Thyroid gland (tissue), 4 donors: Measurements from ENCODE around the gene ST6GALNAC6. TPM values are rescaled to one million over a fixed set of nuclear protein-coding genes. Genes with fewer than 3 reads are reported as not detected.
"Not testable (repeated sequence)": the region's sequence is repeated elsewhere in the genome, so short reads cannot be mapped to it uniquely, and the experiment has no call there.

ENCODE experiments used
- DNase-seq, 2 donors: peaks; one replicate each; pipeline ENCODE4 v3.0.0-alpha.2; 2019
- H3K27ac ChIP-seq, 3 donors: fragments of 200-600 bp; sonication (generic); 1 replicate in 2 of 3; 2 replicates in 1 of 3; pipeline ENCODE4 v1.5.1; 2016 to 2019; ENCODE audit warnings: mild to moderate bottlenecking in 1 of 3, moderate library complexity in 1 of 3
- H3K27me3 ChIP-seq: fragments of 200-600 bp; sonication (generic); one replicate; pipeline ENCODE4 v1.5.1; 2019
- H3K36me3 ChIP-seq, 2 donors: fragments of 200-600 bp; sonication (generic); one replicate each; pipeline ENCODE4 v1.5.1; 2016 to 2019
- H3K4me1 ChIP-seq, 2 donors: fragments of 200-600 bp; sonication (generic); one replicate each; pipeline ENCODE4 v1.5.1; 2017 to 2019
- H3K4me3 ChIP-seq, 3 donors: fragments of 200-600 bp; sonication (generic); replicated peaks in 1 of 3; 1 replicate in 2 of 3; 2 replicates in 1 of 3; pipeline ENCODE4 v1.5.1; 2016; ENCODE audit warnings: mild to moderate bottlenecking in 1 of 3
- H3K9me3 ChIP-seq: fragments of 200-600 bp; sonication (generic); one replicate; pipeline ENCODE4 v1.5.1; 2017
- CTCF ChIP-seq, 6 experiments: fragments of 200-600 bp in 3 of 6; fragments of 450-650 bp in 3 of 6; sonication (generic) in 3 of 6; IDR thresholded peaks; one replicate each; pipeline ENCODE4 v1.5.1; 2016 to 2019; ENCODE audit warnings: antibody characterized with exemption in 6 of 6, mild to moderate bottlenecking in 2 of 6, inconsistent platforms in 1 of 6, moderate library complexity in 1 of 6
- POLR2A ChIP-seq, 2 donors: fragments of 450-650 bp; IDR thresholded peaks; one replicate each; pipeline ENCODE4 v1.6.1; 2017; ENCODE audit warnings: antibody characterized with exemption in 2 of 2, mild to moderate bottlenecking in 2 of 2, moderate library complexity in 1 of 2
- WGBS, 2 donors: methylation state at CpG; one replicate each; pipeline ENCODE4 v1.1.5; 2017; 5-methylcytosine and 5-hydroxymethylcytosine counted together
- intact Hi-C: fragments of 100-400 bp; cut with DNase I; formaldehyde crosslinking; loops from one replicate; pipeline ENCODE4 v1.15.1; 2023
- total RNA-seq, 4 donors: library from RNA; depleted of rRNA; stranded (reverse); fragments of >200 nt; gene quantifications; one replicate each; pipeline ENCODE4 v1.2.3, GENCODE V29; 2016

The ST6GALNAC6 gene
- total RNA-seq, 4 donors from 2014 or later, result 39.2 to 124 (median 50.8) TPM

- WGBS, 2 donors, result 83 to 95% methylated on average over 10 of the region's 10 CpGs
- TF ChIP-seq POLR2A (IDR thresholded peaks at IDR 0.05), result no peak
- TF ChIP-seq CTCF (IDR thresholded peaks at IDR 0.05), result no peak
- Histone ChIP-seq H3K27me3 (no peaks in the 10 kb centered on the region), H3K9me3 (no peaks in the 10 kb centered on the region), H3K36me3 (no peaks in the 10 kb centered on the region), H3K4me3 (no peak overlapping the region), H3K4me1 (peaks cover 0 to 13% of the 10 kb centered on the region in 2 donors), H3K27ac (no peak overlapping the region)
- no peak for DNase-seq
- intact Hi-C loops, result no loop called here
Measured at GRCh38 chr9:127848756-127849504, 50.5 kb downstream of the ST6GALNAC6 start.

GRCh38 chr9:127847833-127848755 lies 51.3 kb downstream of the ST6GALNAC6 start:
- H3K9me3 ChIP-seq, result no peaks in the 10 kb centered on the region
- H3K27ac ChIP-seq, result peak overlapping the region in 1 of 3 donors; percentile 65
- WGBS, 2 donors, result 82 to 87% methylated on average over 12 of the region's 12 CpGs
- DNase-seq, result no peak
- intact Hi-C loops, result no loop called here
- TF ChIP-seq POLR2A (IDR thresholded peaks at IDR 0.05) (no peak), CTCF (IDR thresholded peaks at IDR 0.05) (no peak)
- no peaks in the 10 kb centered on the region for H3K36me3 ChIP-seq
- no peaks in the 10 kb centered on the region for H3K27me3 ChIP-seq
- no peak overlapping the region for H3K4me3 ChIP-seq
- peaks cover 0 to 13% of the 10 kb centered on the region in 2 donors for H3K4me1 ChIP-seq

- no peak for TF ChIP-seq POLR2A (IDR thresholded peaks at IDR 0.05)
- no peak for TF ChIP-seq CTCF (IDR thresholded peaks at IDR 0.05)
- Histone ChIP-seq H3K4me3 (no peak overlapping the region), H3K27me3 (no peaks in the 10 kb centered on the region), H3K9me3 (no peaks in the 10 kb centered on the region), H3K27ac (peak overlapping the region; percentile 0 to 65 (median 56)), H3K4me1 (peaks cover 0 to 13% of the 10 kb centered on the region in 2 donors), H3K36me3 (no peaks in the 10 kb centered on the region)
- no peak for DNase-seq
- intact Hi-C loops, result no loop called here
- WGBS, 2 donors, result 40 to 67% methylated on average over 2 to 6 of the region's 6 CpGs
Measured at GRCh38 chr9:127847178-127847510, 52.3 kb downstream of the ST6GALNAC6 start.

GRCh38 chr9:127846443-127847177 lies 52.8 kb downstream of the ST6GALNAC6 start:
- DNase-seq, result no peak
- Histone ChIP-seq H3K27ac (peak overlapping the region; percentile 0 to 65 (median 56)), H3K36me3 (no peaks in the 10 kb centered on the region), H3K27me3 (no peaks in the 10 kb centered on the region), H3K4me3 (no peak overlapping the region), H3K9me3 (no peaks in the 10 kb centered on the region), H3K4me1 (peaks cover 0 to 13% of the 10 kb centered on the region in 2 donors)
- no peak for TF ChIP-seq CTCF (IDR thresholded peaks at IDR 0.05)
- no peak for TF ChIP-seq POLR2A (IDR thresholded peaks at IDR 0.05)
- 77 to 78% methylated on average over 14 to 17 of the region's 18 CpGs for WGBS, 2 donors
- intact Hi-C loops, result no loop called here

- DNase-seq, H3K4me3 ChIP-seq, H3K27me3 ChIP-seq, intact Hi-C loops, H3K36me3 ChIP-seq, H3K9me3 ChIP-seq: not testable (repeated sequence)
- 96 to 100% methylated on average over 4 of the region's 4 CpGs for WGBS, 2 donors
- H3K4me1 ChIP-seq, result peaks cover 0 to 13% of the 10 kb centered on the region in 2 donors
- H3K27ac ChIP-seq, result peak overlapping the region; percentile 0 to 65 (median 56)
Measured at GRCh38 chr9:127845619-127846018, 53.8 kb downstream of the ST6GALNAC6 start.
